Astrocyte of the cerebellum (primary cell): Measurements from ENCODE around the gene ACSL6.

Experiments used
- DNase-seq: peaks from one replicate; pipeline ENCODE4 v3.0.0-alpha.2; 2011; ENCODE audit warnings: low read depth
- H3K4me3 ChIP-seq: 2 replicates; pipeline ENCODE4 v1.5.1; 2011; ENCODE audit warnings: mild to moderate bottlenecking, low read depth, low read length, moderate library complexity
- CTCF ChIP-seq: IDR thresholded peaks from 2 replicates; pipeline ENCODE4 v1.5.1; 2012; ENCODE audit warnings: low read length, low read depth, moderate library complexity, mild to moderate bottlenecking; ENCODE audit errors: missing control alignments
- in situ Hi-C: cut with HindIII; loops from 2 replicates; pipeline ENCODE4 v1.10.0; 2017; ENCODE audit warnings: low sequenced_read_pairs

Gene ACSL6

GRCh38 chr5:131976414-131977211, 34.8 kb downstream of the ACSL6 start:
- no peak for DNase-seq
- TF ChIP-seq CTCF = no peak
- in situ Hi-C loops = no loop called here
- H3K4me3 ChIP-seq = no peak overlapping the region

- no peak for TF ChIP-seq CTCF
- DNase-seq = no peak
- in situ Hi-C loops = no loop called here
- no peak overlapping the region for H3K4me3 ChIP-seq
Observed at GRCh38 chr5:131974956-131975726, 36.3 kb downstream of the ACSL6 start.

- no peak for TF ChIP-seq CTCF
- DNase-seq = no peak
- in situ Hi-C loops = no loop called here
- no peak overlapping the region for H3K4me3 ChIP-seq
Observed at GRCh38 chr5:131974622-131974955, 36.9 kb downstream of the ACSL6 start.

- no peak overlapping the region for H3K4me3 ChIP-seq
- DNase-seq = no peak
- in situ Hi-C loops = no loop called here
- TF ChIP-seq CTCF = no peak
Observed at GRCh38 chr5:131974016-131974415, 37.4 kb downstream of the ACSL6 start.

GRCh38 chr5:131973089-131973712, 38.3 kb downstream of the ACSL6 start:
- no peak for DNase-seq
- H3K4me3 ChIP-seq = no peak overlapping the region
- TF ChIP-seq CTCF = no peak
- in situ Hi-C loops = no loop called here

GRCh38 chr5:131968396-131968954, 43.0 kb downstream of the ACSL6 start:
- DNase-seq = peak; percentile 79
- no peak overlapping the region for H3K4me3 ChIP-seq

More at GRCh38 chr5:131968396-131968954, 43.0 kb downstream of the ACSL6 start:
- in situ Hi-C loops = no loop called here
- TF ChIP-seq CTCF = no peak
